AG04449 (cell line): ENCODE data around the gene CSNK2A1.

ENCODE experiments used
- CTCF ChIA-PET: fragments of 350-600 bp; formaldehyde crosslinking; extraction: SDS; loops from one replicate; lab custom pipeline; 2021; ENCODE audit warnings: antibody characterized with exemption; lab: Yijun Ruan, JAX
- POLR2A ChIA-PET: fragments of 400-600, 350-600 bp; formaldehyde crosslinking; extraction: SDS; loops from one replicate; lab custom pipeline; 2020; ENCODE audit warnings: antibody characterized with exemption, inconsistent platforms; lab: Yijun Ruan, JAX
- DNase-seq: peaks from one replicate; pipeline ENCODE4 v3.0.0-alpha.2; 2010; ENCODE audit warnings: low read depth, low spot score
- H3K4me3 ChIP-seq: 2 replicates; pipeline ENCODE4 v1.5.1; 2011; ENCODE audit warnings: low read depth, mild to moderate bottlenecking, control low read depth, low read length
- TF ChIP-seq, protein P1 (sequence below): IDR thresholded peaks from one replicate; pipeline ENCODE4 v1.5.1; 2011; ENCODE audit warnings: mild to moderate bottlenecking, moderate library complexity, low read length, control low read depth, inconsistent platforms; ENCODE audit not compliant: insufficient read depth; ENCODE audit errors: missing control alignments

CSNK2A1 gene

DNA sequence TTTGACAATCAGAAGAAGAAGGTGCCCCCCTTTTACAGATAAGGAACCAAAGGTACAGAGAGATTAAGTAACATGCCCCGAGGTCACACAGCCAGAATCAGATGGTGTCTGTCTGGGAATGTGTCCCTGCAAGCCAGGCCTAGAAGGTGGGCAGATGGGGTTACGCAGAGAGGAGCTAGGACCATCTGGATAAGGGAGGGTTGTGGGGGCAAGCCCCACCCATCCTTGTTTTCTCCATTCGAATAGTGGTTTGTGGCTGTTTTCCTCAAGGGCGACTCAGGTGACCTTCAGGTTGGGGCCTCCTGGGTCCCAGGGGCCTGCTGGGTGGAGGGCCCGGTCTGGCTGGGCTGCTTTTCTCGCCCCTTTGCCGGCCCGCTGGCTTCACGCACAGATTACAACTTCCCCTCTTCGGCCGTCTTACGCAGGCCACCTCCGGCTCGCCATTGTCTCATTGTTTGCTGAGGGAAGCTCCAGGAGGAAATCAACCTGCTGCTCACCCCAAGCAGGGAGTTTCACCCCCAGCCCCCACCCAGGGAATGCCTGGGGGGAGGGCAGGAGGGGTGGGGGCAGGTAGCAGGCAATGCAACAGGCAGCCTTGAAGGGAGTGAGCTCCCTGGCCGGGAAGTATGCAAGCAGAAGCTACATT lies 30.8 kb upstream of the CSNK2A1 start:
- TF ChIP-seq, protein P1, sequence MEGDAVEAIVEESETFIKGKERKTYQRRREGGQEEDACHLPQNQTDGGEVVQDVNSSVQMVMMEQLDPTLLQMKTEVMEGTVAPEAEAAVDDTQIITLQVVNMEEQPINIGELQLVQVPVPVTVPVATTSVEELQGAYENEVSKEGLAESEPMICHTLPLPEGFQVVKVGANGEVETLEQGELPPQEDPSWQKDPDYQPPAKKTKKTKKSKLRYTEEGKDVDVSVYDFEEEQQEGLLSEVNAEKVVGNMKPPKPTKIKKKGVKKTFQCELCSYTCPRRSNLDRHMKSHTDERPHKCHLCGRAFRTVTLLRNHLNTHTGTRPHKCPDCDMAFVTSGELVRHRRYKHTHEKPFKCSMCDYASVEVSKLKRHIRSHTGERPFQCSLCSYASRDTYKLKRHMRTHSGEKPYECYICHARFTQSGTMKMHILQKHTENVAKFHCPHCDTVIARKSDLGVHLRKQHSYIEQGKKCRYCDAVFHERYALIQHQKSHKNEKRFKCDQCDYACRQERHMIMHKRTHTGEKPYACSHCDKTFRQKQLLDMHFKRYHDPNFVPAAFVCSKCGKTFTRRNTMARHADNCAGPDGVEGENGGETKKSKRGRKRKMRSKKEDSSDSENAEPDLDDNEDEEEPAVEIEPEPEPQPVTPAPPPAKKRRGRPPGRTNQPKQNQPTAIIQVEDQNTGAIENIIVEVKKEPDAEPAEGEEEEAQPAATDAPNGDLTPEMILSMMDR: no peak
- DNase-seq: no peak
- CTCF ChIA-PET: interaction anchor here (2.3 to 2.9 kb wide), 2 partner anchors 12 to 165 kb away, joined by 8 to 19 read pairs; no protein-coding TSS in a partner anchor
- POLR2A ChIA-PET: no interaction called here
- no peak overlapping the region for H3K4me3 ChIP-seq

DNA sequence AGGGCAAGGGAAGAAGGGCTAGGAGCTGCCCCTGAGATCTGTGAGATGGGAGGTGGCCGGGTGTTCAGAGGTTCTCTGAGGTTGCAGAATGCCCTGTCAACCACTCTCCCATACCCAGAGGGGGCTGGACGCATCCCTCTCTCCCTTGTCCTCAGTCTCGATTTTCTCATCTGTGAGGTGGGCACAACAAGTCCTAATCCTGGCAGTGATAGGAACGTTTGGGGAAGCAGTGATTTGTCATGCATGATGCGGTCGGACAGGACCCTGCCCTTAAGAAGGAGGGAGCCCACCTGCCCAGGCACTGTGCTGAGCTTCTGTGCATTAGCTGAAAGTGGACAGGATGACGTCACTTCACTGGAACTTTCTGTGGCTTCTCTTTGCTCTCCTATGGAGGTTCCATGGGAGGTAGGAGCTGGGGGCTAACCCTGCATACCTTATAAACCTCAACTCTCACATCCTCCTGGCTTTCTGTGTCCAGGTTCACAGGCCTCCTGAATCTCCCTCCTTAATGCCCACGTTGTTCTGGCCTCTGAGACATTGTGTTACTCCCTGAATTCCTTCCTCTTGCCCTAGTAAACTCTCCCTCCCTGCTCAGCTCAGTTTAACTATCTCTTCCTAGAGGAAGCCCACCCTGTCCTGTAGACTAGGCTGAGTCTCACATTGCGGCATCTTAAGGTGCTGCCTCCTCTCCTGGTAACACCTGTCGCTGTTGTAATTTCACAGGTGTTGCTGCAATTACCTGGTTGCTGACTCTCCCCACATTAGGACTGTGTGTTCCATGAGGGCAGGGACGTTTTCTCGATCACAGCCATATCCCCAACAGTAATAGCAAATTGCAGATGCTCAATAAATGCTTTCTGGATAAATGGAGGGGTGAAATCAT lies 30.1 kb upstream of the CSNK2A1 start:
- no peak overlapping the region for H3K4me3 ChIP-seq
- ChIA-PET POLR2A (no interaction called here), CTCF (interaction anchor here (1.6 to 2.3 kb wide), 3 partner anchors 8 to 166 kb away, joined by 4 to 9 read pairs (median 8); no protein-coding TSS in a partner anchor)
- TF ChIP-seq, protein P1: no peak
- DNase-seq: no peak

DNA sequence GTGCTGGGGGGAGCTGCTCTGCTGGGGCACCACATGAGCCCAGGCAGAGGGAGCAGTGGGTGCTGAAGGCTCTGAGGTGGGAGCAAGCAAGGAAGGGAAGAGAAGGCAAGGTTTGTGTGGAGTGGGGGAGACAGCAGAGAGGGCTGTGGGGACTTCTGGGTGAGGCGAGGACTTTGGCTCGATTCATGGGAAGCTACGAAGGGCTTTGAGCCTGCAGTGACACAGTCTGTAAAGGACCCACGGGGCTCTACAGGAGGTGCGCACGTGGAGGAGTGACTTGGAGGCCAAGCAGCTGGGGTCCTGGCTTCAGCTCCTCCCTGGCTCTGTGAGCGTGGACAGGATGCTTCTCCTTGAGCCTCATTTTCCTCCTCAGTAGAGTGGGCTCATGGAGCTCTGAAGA lies 29.1 kb upstream of the CSNK2A1 start:
- ChIA-PET CTCF (interaction anchor here (1.2 to 2.8 kb wide), 5 partner anchors 8 to 166 kb away, joined by 3 to 10 read pairs (median 8); no protein-coding TSS in a partner anchor), POLR2A (no interaction called here)
- H3K4me3 ChIP-seq: no peak overlapping the region
- TF ChIP-seq, protein P1: no peak
- no peak for DNase-seq

DNA sequence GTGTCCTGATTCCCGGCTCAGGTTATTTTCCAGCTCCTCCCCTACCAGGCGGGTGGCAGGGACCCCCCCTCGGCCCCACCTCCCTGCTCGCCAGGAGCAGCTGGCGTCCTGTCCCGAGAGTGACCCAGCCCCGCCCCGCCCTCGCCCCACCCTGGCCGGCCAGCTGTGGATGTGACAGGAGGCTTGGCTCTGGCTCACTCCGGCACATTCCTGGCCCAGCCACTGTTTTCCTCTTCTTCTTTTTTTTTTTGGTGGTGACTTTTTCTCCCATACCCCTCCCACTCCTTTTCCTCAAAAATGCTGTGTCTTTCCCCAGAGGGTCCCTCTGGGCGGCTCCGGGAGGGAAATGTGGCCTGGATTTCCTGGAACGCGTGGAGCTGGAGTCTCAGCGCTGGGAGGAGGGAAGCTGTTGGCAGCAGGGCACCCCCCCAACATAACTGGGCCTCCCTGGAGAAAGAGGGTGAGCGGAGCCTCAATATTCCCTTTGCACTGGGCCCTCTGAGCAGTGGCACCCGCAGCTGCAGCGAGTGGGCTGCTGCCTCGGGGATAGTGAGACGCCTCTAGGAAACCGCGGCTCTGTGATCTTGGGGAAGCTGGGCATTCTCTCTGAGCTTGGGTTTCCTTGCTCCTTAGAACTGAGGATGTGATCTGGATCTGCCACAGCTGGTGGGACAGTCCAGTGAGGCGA lies 28.3 kb upstream of the CSNK2A1 start:
- POLR2A ChIA-PET: no interaction called here
- no peak for DNase-seq
- CTCF ChIA-PET: interaction anchor here (1.2 to 2.8 kb wide), 4 partner anchors 8 to 167 kb away, joined by 3 to 10 read pairs (median 6); no protein-coding TSS in a partner anchor
- no peak overlapping the region for H3K4me3 ChIP-seq
- TF ChIP-seq, protein P1: no peak

DNA sequence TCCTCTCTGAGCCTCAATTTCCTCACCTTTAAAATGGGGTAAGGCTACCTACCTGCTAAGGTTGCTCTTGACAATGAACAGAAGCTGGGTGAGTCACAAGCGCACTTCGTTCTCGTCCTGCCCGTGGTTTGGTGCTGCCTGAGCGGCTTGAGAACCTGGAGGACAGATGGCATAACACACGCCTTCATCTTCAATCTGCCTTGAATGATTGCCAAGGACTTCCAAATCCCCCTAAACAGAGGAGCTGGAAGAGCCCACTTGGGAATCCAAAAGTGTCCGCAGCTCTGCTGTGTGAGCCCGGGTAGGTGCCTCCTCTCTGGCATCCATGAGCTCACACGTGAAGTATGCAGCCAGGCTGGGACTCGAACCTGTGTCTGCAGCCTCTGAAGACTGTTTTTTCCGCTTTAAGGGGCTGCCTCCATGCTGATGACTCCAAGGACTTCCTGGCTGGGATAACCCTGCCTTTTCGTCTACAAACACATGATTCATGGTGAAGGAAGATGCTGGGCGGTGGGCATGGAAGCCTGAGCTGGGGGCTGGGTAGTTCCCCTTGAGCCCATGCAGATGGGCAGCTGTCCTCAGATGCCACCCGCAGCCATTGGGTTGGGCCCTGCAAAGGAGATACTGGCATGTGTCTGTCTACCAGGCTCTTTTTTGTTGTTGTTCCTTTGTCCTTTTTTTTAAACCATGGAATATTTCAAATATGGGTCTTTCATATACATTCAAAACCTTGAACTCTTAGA lies 25.3 kb upstream of the CSNK2A1 start:
- no peak for DNase-seq
- no peak overlapping the region for H3K4me3 ChIP-seq
- TF ChIP-seq, protein P1: no peak
- ChIA-PET POLR2A (no interaction called here), CTCF (interaction anchor here (1.2 to 2.4 kb wide), 3 partner anchors 98 to 170 kb away, joined by 4 to 9 read pairs (median 4); no protein-coding TSS in a partner anchor)
